G401.6 (cell line): ENCODE data around the gene ENTR1.

Source experiments
- FAIRE-seq: peaks from 2 replicates; lab custom pipeline; 2012; peaks lifted over from hg19 to GRCh38; lab: Jason Lieb, UNC

The ENTR1 gene

GRCh38 chr9:136410500-136411287, at the start of gene ENTR1, which contains the start of gene PMPCA:
ENTR1 (minus strand) TSS chr9:136410614; CDS start chr9:136410397, 217 bp downstream.
PMPCA (plus strand) TSS chr9:136410658; CDS start chr9:136410669, 11 bp downstream.
- no peak for FAIRE-seq

- no peak for FAIRE-seq
Measured at GRCh38 chr9:136459425-136459824, 49.0 kb upstream of the ENTR1 start.

- no peak for FAIRE-seq
Measured at GRCh38 chr9:136457326-136457725, 46.9 kb upstream of the ENTR1 start.

GRCh38 chr9:136456258-136456657, 45.8 kb upstream of the ENTR1 start:
- FAIRE-seq = no peak

- no peak for FAIRE-seq
Measured at GRCh38 chr9:136455043-136456002, 44.9 kb upstream of the ENTR1 start.

GRCh38 chr9:136454026-136454796, 43.8 kb upstream of the ENTR1 start:
- no peak for FAIRE-seq

- FAIRE-seq = no peak
Measured at GRCh38 chr9:136453326-136453725, 42.9 kb upstream of the ENTR1 start.

GRCh38 chr9:136451221-136451877, 40.9 kb upstream of the ENTR1 start:
- FAIRE-seq = no peak

- FAIRE-seq = no peak
Measured at GRCh38 chr9:136448655-136449054, 38.2 kb upstream of the ENTR1 start.

- no peak for FAIRE-seq
Measured at GRCh38 chr9:136447173-136447778, 36.9 kb upstream of the ENTR1 start.

GRCh38 chr9:136445799-136446198, 35.4 kb upstream of the ENTR1 start:
- no peak for FAIRE-seq

GRCh38 chr9:136444102-136444501, 33.7 kb upstream of the ENTR1 start:
- FAIRE-seq = no peak

- FAIRE-seq = no peak
Measured at GRCh38 chr9:136443687-136444086, 33.3 kb upstream of the ENTR1 start.

- FAIRE-seq = no peak
Measured at GRCh38 chr9:136443087-136443486, 32.7 kb upstream of the ENTR1 start.

GRCh38 chr9:136442265-136442664, 31.9 kb upstream of the ENTR1 start:
- no peak for FAIRE-seq

- FAIRE-seq = no peak
Measured at GRCh38 chr9:136441681-136442245, 31.3 kb upstream of the ENTR1 start.

GRCh38 chr9:136441191-136441680, 30.8 kb upstream of the ENTR1 start:
- no peak for FAIRE-seq

GRCh38 chr9:136439481-136440408, 29.3 kb upstream of the ENTR1 start, which contains the start of gene INPP5E:
INPP5E (minus strand) TSS chr9:136439845; CDS start chr9:136439419, 426 bp downstream.
- no peak for FAIRE-seq
